Measurements from ENCODE around the gene KCNE4. TPM values are rescaled to one million over a fixed set of nuclear protein-coding genes. Genes with fewer than 3 reads are reported as not detected.

The KCNE4 gene
- total RNA-seq, 1 donor from 2014 or later: 6.7 TPM

- peak; percentile 41 for DNase-seq
Measured at GRCh38 chr2:223041527-223042109, 10.4 kb upstream of the KCNE4 start.

- DNase-seq: no peak
Measured at GRCh38 chr2:223042284-223042683, 9.7 kb upstream of the KCNE4 start.

GRCh38 chr2:223042704-223043118 lies 9.3 kb upstream of the KCNE4 start:
- no peak for DNase-seq

GRCh38 chr2:223043164-223043941 lies 8.6 kb upstream of the KCNE4 start:
- DNase-seq: no peak

GRCh38 chr2:223044092-223044836 lies 7.7 kb upstream of the KCNE4 start:
- DNase-seq: no peak

- no peak for DNase-seq
Measured at GRCh38 chr2:223044916-223045700, 6.9 kb upstream of the KCNE4 start.

- no peak for DNase-seq
Measured at GRCh38 chr2:223046470-223047040, 5.4 kb upstream of the KCNE4 start.

- DNase-seq: peak; percentile 24
Measured at GRCh38 chr2:223047260-223047761, 4.7 kb upstream of the KCNE4 start.

- no peak for DNase-seq
Measured at GRCh38 chr2:223048519-223048918, 3.5 kb upstream of the KCNE4 start.

- no peak for DNase-seq
Measured at GRCh38 chr2:223049356-223049755, 2.6 kb upstream of the KCNE4 start.

- no peak for DNase-seq
Measured at GRCh38 chr2:223050188-223050587, 1.8 kb upstream of the KCNE4 start.

GRCh38 chr2:223050900-223051504 lies 988 bp upstream of the KCNE4 start:
- peak; percentile 38 for DNase-seq

- DNase-seq: peak; percentile 48
Measured at GRCh38 chr2:223052548-223053483, 826 bp downstream of the KCNE4 start.

- peak; percentile 37 for DNase-seq
Measured at GRCh38 chr2:223053484-223054192, 1.6 kb downstream of the KCNE4 start.

- peak; percentile 72 for DNase-seq
Measured at GRCh38 chr2:223054193-223054781, 2.3 kb downstream of the KCNE4 start.

GRCh38 chr2:223055140-223055539 lies 3.1 kb downstream of the KCNE4 start:
- peak; percentile 97 for DNase-seq

- DNase-seq: peak; percentile 54
Measured at GRCh38 chr2:223055836-223056235, 3.8 kb downstream of the KCNE4 start.

- DNase-seq: peak; percentile 81
Measured at GRCh38 chr2:223056701-223057418, 4.9 kb downstream of the KCNE4 start.
